ENCODE results near the gene ZCCHC7. TPM values are rescaled to one million over a fixed set of nuclear protein-coding genes. Genes with fewer than 3 reads are reported as not detected.
"Not testable (repeated sequence)": the region's sequence is repeated elsewhere in the genome, so short reads cannot be mapped to it uniquely, and the experiment has no call there.

ZCCHC7 gene
- polyA plus RNA-seq, 3 donors from 2014 or later: 21.1 to 23.8 (median 23.1) TPM

DNA sequence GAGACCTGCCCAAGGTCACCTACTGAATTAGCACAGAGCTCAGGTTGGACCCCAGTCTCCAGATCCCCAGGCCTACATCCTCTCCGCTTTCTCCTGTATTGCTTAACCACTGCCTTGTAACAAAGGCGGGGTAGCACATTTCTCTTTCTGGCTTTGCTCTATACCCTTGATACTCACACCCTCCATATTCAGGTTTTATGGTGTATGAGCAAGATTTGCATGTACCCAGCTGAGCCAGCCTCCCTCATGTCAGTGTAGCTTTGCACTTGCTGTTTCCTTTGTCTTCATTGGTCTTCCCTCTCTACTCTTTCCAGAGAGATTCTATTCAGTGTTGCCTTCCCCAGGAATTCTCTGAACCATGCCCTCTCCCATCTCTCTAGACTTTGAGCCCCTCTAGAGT, 19.6 kb upstream of the ZCCHC7 start:
- Mint-ChIP-seq H3K27me3 (ENCODE audit: low read depth in 3 of 3) (peaks cover 0 to 4% (median 0%) of the 10 kb centered on the region in 3 donors), H3K4me3 (no peak overlapping the region), H3K9me3 (no peaks in the 10 kb centered on the region), H3K4me1 (no peaks in the 10 kb centered on the region), H3K36me3 (no peaks in the 10 kb centered on the region), H3K27ac (no peak overlapping the region)
- no peak for DNase-seq

DNA sequence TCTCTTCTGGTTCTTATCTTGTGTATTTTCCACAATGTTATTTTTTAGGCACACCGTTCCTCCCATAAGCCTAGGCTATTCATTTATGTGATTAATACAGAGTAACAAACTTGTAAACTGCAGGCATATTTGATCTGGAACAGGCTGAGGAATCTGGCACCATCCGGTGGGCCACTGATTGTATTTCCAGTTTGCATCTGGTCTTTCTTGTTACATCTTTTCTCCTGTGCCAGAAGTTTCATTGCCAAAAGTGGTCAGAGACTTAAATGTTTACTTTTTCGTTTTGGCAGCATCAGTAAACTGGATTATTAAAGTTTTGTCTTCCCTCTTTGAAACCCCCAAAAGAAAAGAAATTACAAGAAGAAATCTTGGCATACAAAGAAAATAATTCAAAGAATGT, 17.9 kb upstream of the ZCCHC7 start:
- H3K4me3 Mint-ChIP-seq: no peak overlapping the region
- DNase-seq: no peak
- H3K36me3 Mint-ChIP-seq: peaks cover 0 to 2% (median 0%) of the 10 kb centered on the region in 3 donors
- H3K27ac Mint-ChIP-seq: no peak overlapping the region
- no peaks in the 10 kb centered on the region for H3K9me3 Mint-ChIP-seq
- peaks cover 2 to 3% of the 10 kb centered on the region in 2 donors for H3K4me1 Mint-ChIP-seq
- peaks cover 0 to 4% (median 0%) of the 10 kb centered on the region in 3 donors for H3K27me3 Mint-ChIP-seq (ENCODE audit: low read depth in 3 of 3)

DNA sequence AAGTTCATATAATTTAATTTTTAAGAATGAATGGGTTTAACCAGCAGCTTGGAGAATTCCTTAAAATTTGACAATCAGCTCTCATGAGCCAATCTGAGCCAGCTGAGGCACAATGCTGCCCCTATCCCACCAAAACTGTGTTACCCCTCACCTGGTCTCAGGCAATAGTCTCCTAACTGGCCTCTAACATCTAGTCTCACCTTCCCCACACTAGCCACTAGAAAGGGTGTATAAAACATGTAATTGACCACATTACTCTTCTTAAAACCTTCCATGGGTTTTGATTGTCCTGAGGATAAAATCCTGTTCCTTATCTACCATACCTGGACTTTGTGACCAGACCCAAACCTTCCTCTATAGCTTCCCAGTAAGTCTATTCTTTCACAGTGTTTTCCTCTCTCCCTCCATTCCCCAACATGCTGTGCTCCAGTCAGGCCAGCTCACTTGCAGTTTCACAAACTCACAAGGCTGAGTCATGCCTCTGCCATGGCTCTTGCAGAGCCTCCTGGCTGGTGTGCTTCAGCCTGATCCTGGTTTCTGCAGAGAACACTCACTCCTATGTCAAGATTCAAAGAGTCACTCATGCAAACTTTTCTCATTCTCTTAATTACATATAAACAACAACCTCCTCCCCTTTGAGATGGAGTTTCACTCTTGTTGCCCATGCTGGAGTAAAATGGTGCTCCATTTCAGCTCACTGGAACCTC, 16.0 kb upstream of the ZCCHC7 start:
- Mint-ChIP-seq H3K4me3 (no peak overlapping the region), H3K36me3 (peaks cover 0 to 3% (median 0%) of the 10 kb centered on the region in 3 donors), H3K27ac (no peak overlapping the region), H3K9me3 (no peaks in the 10 kb centered on the region), H3K27me3 (ENCODE audit: low read depth in 3 of 3) (peaks cover 4 to 8% (median 6%) of the 10 kb centered on the region in 3 donors), H3K4me1 (peaks cover 4 to 9% of the 10 kb centered on the region in 2 donors)
- no peak for DNase-seq

DNA sequence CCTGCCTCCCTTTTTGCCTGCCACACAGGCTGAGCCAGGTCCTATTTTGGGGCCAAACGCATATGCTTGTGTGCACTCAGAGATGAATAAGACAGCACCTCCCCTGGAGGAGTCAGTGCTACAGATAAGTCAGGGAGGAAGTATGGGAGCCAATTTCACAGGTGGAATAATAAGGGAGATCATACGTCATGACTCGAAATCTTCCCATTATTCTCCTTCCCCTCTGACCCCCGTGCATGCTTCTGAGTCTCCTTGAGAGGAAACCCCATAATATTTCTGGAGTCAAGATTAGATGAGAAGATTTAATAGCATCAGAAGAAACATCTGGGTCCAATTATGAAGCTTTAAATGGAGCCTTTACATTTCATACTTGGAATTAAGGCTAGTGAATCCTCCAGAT, 15.1 kb upstream of the ZCCHC7 start:
- peaks cover 4 to 9% of the 10 kb centered on the region in 2 donors for H3K4me1 Mint-ChIP-seq
- H3K27me3 Mint-ChIP-seq (ENCODE audit: low read depth in 3 of 3): peaks cover 4 to 8% (median 6%) of the 10 kb centered on the region in 3 donors
- no peak overlapping the region for H3K4me3 Mint-ChIP-seq
- no peaks in the 10 kb centered on the region for H3K9me3 Mint-ChIP-seq
- no peak for DNase-seq
- no peak overlapping the region for H3K27ac Mint-ChIP-seq
- peaks cover 0 to 3% (median 0%) of the 10 kb centered on the region in 3 donors for H3K36me3 Mint-ChIP-seq

DNA sequence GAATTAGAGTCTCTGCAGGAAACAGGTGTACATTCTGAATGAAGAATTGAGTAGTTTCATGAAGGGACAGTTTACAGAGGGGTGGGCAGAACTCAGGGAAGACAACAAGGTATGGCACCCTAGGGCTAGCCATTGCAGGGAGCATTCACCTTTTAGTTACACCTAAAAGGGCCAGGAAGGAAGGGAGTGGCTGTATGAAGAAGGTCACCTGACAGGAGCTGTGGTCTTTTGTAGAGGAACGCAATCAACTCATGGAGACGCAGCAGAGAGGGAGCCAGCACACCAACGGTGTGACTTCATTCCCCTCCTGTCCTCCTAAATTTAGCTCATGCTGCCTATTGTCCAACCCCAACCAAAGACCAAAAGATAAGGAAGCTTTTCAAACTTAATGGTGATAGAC, 12.7 kb upstream of the ZCCHC7 start:
- peaks cover 4 to 9% of the 10 kb centered on the region in 2 donors for H3K4me1 Mint-ChIP-seq
- DNase-seq: no peak
- no peak overlapping the region for H3K27ac Mint-ChIP-seq
- H3K4me3 Mint-ChIP-seq: no peak overlapping the region
- no peaks in the 10 kb centered on the region for H3K9me3 Mint-ChIP-seq
- peaks cover 4 to 6% (median 6%) of the 10 kb centered on the region in 3 donors for H3K27me3 Mint-ChIP-seq (ENCODE audit: low read depth in 3 of 3)
- peaks cover 0 to 3% (median 0%) of the 10 kb centered on the region in 3 donors for H3K36me3 Mint-ChIP-seq

DNA sequence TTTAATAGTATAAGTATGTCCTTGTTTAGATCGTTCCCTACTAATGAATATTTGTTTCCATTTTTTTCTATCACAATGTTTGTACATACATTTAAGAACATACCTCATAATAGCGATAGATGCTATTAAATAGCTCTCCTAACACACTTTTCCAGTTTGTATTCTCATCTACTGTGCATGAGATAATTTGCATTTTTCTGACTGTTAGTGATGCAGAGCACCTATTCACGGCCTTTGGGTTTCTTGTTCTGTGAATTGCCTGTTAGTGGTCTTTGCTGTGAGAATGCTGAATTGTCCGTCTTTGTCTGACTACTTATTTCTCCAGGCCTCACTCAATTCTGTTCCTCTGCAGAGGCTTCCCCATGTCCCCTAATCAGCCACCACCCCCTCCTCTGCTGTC, 5.9 kb upstream of the ZCCHC7 start:
- not testable (repeated sequence) for H3K27ac Mint-ChIP-seq; H3K36me3 Mint-ChIP-seq; H3K4me3 Mint-ChIP-seq; H3K27me3 Mint-ChIP-seq (ENCODE audit: low read depth in 3 of 3); H3K4me1 Mint-ChIP-seq; DNase-seq; H3K9me3 Mint-ChIP-seq

DNA sequence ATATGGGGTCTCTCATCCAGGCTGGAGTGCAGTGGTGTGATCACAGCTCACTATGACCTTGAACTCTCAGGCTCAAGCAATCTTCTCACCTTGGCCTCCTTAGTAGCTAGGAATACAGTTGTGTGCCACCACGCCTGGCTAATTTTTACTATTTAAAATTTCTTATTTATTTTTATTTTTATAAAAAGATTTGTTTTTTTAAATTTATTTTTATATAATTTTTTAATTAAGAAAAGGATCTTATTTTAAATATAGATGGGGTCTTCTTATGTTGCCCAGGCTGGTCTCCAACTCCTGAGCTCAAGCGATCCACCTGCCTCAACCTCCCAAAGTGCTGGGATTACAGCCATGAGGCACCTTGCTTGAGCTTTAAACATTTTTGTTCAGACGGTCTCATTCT, 2.4 kb upstream of the ZCCHC7 start:
- peaks cover 27 to 31% of the 10 kb centered on the region in 2 donors for H3K4me1 Mint-ChIP-seq
- no peaks in the 10 kb centered on the region for H3K9me3 Mint-ChIP-seq
- H3K27ac Mint-ChIP-seq: no peak overlapping the region
- no peaks in the 10 kb centered on the region for H3K36me3 Mint-ChIP-seq
- no peak for DNase-seq
- no peak overlapping the region for H3K4me3 Mint-ChIP-seq
- H3K27me3 Mint-ChIP-seq (ENCODE audit: low read depth in 3 of 3): peaks cover 7 to 13% (median 12%) of the 10 kb centered on the region in 3 donors

DNA sequence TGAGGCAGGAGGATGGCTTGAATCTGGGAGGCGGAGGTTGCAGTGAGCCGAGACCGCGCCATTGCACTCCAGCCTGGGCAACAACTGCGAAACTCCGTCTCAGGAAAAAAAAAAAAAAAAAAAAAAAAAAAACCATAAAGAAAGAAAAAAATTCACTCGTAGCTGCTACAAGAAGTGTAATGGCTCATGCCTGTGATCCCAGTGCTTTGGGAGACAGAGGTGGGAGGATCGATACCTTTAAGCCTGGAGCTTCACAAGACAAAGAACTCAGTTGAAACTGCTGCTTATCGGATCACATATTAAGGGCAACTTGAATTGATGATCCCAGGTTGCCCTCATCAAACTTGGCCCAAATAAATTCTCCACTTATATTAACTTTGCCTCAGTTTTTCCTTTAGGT, 1.0 kb upstream of the ZCCHC7 start:
- peaks cover 39% of the 10 kb centered on the region in 2 donors for H3K4me1 Mint-ChIP-seq
- DNase-seq: no peak
- peaks cover 7 to 13% (median 10%) of the 10 kb centered on the region in 3 donors for H3K27me3 Mint-ChIP-seq (ENCODE audit: low read depth in 3 of 3)
- no peaks in the 10 kb centered on the region for H3K36me3 Mint-ChIP-seq
- H3K4me3 Mint-ChIP-seq: peak overlapping the region; percentile 93 to 100 (median 98)
- H3K9me3 Mint-ChIP-seq: no peaks in the 10 kb centered on the region
- H3K27ac Mint-ChIP-seq: peak overlapping the region; percentile 91 to 99 (median 96)

DNA sequence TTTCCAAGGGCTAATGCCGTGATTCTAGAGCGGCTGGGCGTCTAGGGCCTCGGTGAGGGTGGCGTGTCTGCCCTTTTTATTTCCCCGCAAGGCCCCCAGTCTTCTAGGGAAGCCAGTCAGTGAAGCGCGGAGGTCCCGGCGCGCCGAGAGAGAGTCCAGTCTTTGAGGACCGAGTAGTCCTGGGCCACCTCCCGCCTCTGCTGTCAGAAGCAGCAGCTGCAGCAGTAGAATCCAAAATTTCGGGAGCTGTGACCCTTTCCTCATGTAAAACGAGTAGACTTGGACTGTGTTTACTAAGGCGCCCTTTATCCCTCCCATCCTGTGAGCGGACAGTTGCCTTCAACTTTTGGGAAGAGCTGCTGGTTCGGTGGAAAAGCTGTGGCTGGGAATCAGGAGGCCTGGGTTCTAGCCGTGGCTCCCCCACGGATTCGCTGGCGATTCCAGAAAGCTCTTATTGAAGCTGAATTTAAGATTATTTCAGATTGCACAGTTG, 515 bp downstream of the ZCCHC7 start:
- Mint-ChIP-seq H3K27ac (peak overlapping the region; percentile 91 to 99 (median 96)), H3K27me3 (ENCODE audit: low read depth in 3 of 3) (peaks cover 7 to 13% (median 10%) of the 10 kb centered on the region in 3 donors), H3K4me1 (peaks cover 42 to 45% of the 10 kb centered on the region in 2 donors), H3K4me3 (peak overlapping the region; percentile 93 to 100 (median 98))
- not testable (repeated sequence) for H3K36me3 Mint-ChIP-seq, H3K9me3 Mint-ChIP-seq, DNase-seq

DNA sequence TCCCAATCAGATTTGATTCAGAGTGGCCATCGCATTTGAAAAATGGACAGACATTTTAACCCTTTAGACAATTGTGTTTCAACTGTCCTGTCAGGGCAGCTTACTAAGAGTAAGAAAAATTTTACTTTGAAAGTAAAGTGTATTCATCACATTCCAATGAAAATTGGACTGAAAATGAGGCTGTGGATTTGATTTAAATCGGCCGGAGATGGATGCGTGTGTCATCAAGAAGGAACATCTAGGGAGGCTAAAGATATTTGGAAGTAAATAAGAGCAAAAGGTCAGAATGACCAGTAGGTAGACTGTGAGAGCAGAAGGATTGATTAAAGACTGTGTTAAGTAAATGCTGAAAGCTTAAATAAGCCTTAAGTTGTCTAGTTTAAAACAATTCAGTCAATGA, 1.5 kb downstream of the ZCCHC7 start:
- Mint-ChIP-seq H3K36me3 (no peaks in the 10 kb centered on the region), H3K4me3 (peak overlapping the region; percentile 93 to 100 (median 98)), H3K4me1 (peaks cover 42 to 45% of the 10 kb centered on the region in 2 donors), H3K27ac (peak overlapping the region in 5 of 6 donors; percentile 91 to 99 (median 96)), H3K9me3 (no peaks in the 10 kb centered on the region), H3K27me3 (ENCODE audit: low read depth in 3 of 3) (peaks cover 7 to 12% (median 8%) of the 10 kb centered on the region in 3 donors)
- no peak for DNase-seq

DNA sequence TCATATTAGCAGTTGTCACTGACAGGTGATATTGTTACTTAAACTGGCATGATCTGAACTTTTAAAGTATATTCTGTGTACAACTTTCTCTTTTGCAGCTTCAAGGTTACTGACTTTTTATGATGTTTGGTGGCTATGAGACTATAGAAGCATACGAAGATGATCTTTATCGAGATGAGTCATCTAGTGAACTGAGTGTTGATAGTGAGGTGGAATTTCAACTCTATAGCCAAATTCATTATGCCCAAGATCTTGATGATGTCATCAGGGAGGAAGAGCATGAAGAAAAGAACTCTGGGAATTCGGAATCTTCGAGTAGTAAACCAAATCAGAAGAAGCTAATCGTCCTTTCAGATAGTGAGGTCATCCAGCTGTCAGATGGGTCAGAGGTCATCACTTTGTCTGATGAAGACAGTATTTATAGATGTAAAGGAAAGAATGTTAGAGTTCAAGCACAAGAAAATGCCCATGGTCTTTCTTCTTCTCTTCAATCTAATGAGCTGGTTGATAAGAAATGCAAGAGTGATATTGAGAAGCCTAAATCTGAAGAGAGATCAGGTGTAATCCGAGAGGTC, 5.9 kb downstream of the ZCCHC7 start:
- H3K4me3 Mint-ChIP-seq: no peak overlapping the region
- peaks cover 29 to 38% of the 10 kb centered on the region in 2 donors for H3K4me1 Mint-ChIP-seq
- no peaks in the 10 kb centered on the region for H3K9me3 Mint-ChIP-seq
- no peak for DNase-seq
- H3K27me3 Mint-ChIP-seq (ENCODE audit: low read depth in 3 of 3): peaks cover 0 to 2% (median 0%) of the 10 kb centered on the region in 3 donors
- no peaks in the 10 kb centered on the region for H3K36me3 Mint-ChIP-seq
- no peak overlapping the region for H3K27ac Mint-ChIP-seq

DNA sequence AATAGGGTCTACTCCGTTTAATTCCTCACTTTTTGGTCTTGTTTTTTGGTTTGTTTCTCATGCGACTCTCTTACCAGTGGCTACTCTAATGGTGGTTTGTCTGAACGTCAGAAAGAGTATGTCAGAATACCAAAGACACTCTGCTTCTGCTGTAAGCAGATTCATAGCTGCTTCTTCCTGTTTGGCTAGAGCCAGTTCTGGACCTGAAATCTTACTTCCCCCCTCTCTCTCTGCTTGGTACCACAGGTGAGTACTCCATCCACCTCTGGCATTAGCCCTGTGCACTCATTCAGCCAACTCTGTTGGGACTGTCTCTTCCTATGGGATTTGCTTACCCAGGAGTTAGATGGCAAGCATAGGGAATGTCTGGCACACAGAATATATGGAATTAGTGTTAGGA, 6.6 kb downstream of the ZCCHC7 start:
- no peak overlapping the region for H3K27ac Mint-ChIP-seq
- no peak for DNase-seq
- H3K4me1 Mint-ChIP-seq: peaks cover 28 to 37% of the 10 kb centered on the region in 2 donors
- H3K4me3 Mint-ChIP-seq: no peak overlapping the region
- no peaks in the 10 kb centered on the region for H3K27me3 Mint-ChIP-seq (ENCODE audit: low read depth in 3 of 3)
- no peaks in the 10 kb centered on the region for H3K9me3 Mint-ChIP-seq
- no peaks in the 10 kb centered on the region for H3K36me3 Mint-ChIP-seq

DNA sequence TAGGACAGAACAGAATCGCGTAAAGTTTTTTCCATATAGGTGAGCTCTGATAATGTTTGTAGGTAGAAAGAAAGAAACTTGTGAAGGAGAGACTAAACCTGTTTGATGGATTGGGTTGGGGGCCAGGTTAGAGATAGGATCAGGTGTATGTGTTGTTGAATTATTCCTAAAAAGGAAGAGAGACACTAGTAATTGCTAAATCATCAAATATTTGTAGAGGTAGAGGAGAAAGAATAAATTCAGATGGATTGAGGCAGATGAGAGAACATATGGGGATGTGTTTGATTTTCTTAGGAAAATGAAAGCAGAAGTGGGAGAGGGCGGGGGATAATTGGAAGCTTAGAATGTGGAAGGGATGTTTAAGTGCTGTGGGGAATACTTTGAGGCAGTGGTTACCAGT, 7.7 kb downstream of the ZCCHC7 start:
- DNase-seq: no peak
- no peaks in the 10 kb centered on the region for H3K9me3 Mint-ChIP-seq
- peaks cover 0 to 2% (median 0%) of the 10 kb centered on the region in 3 donors for H3K27me3 Mint-ChIP-seq (ENCODE audit: low read depth in 3 of 3)
- peaks cover 0 to 5% (median 4%) of the 10 kb centered on the region in 3 donors for H3K36me3 Mint-ChIP-seq
- H3K27ac Mint-ChIP-seq: no peak overlapping the region
- no peak overlapping the region for H3K4me3 Mint-ChIP-seq
- peaks cover 19 to 33% of the 10 kb centered on the region in 2 donors for H3K4me1 Mint-ChIP-seq

DNA sequence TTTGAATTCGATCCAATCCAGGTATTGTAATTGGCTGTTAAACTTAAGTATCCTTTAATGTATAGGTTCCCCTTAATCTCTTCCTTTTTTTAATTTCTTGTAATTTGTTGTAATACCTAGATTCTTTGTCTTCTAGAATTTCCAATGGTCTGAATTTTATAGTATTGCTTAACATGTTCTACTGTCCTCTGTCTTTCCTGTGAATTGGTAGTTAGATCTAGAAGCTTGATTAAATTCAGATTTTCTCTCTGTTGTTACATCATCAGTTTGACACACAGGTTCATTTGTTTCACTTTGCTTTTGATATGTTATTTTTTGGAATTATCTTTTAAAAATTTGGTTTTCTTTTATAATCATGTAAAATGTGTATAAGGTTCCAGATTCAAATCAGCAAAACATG, 13.8 kb downstream of the ZCCHC7 start:
- Mint-ChIP-seq H3K9me3 (no peaks in the 10 kb centered on the region), H3K36me3 (peaks cover 8 to 24% (median 16%) of the 10 kb centered on the region in 3 donors), H3K4me1 (peaks cover 11 to 57% of the 10 kb centered on the region in 2 donors), H3K27ac (peak overlapping the region in 1 of 6 donors; percentile 62), H3K4me3 (no peak overlapping the region), H3K27me3 (ENCODE audit: low read depth in 3 of 3) (peaks cover 0 to 2% (median 0%) of the 10 kb centered on the region in 3 donors)
- no peak for DNase-seq
